Neural cell (in vitro differentiated cells): ENCODE results near the gene ALDH1A3. TPM values are rescaled to one million over a fixed set of nuclear protein-coding genes. Genes with fewer than 3 reads are reported as not detected.

Experiments used
- H2AFZ ChIP-seq: fragments of 200-600, 300-800 bp; sonication (generic), shearing (Covaris generic); 2 replicates; pipeline ENCODE4 v1.6.0; 2014; ENCODE audit warnings: low read depth, mild to moderate bottlenecking, antibody characterized with exemption, low read length, moderate library complexity
- H3F3A ChIP-seq: fragments of 200-600 bp; shearing (Covaris generic); 2 replicates; pipeline ENCODE4 v1.6.1; 2016; ENCODE audit warnings: mild to moderate bottlenecking, moderate library complexity, mixed read lengths, antibody characterized with exemption, low read length; ENCODE audit not compliant: insufficient read depth, poor library complexity, severe bottlenecking
- H3K27ac ChIP-seq: fragments of 200-600, 300-800 bp; sonication (generic), shearing (Covaris generic); 2 replicates; pipeline ENCODE4 v1.5.1; 2014; ENCODE audit warnings: mild to moderate bottlenecking, low read length, moderate library complexity
- H3K27me3 ChIP-seq: fragments of 300-800, 200-600 bp; sonication (generic), shearing (Covaris generic); 2 replicates; pipeline ENCODE4 v1.6.0; 2014; ENCODE audit warnings: mild to moderate bottlenecking, low read depth, low read length, moderate library complexity; ENCODE audit not compliant: insufficient read depth
- H3K36me3 ChIP-seq: fragments of 300-800, 200-600 bp; sonication (generic), shearing (Covaris generic); 2 replicates; pipeline ENCODE4 v1.5.1; 2014; ENCODE audit warnings: mild to moderate bottlenecking, antibody characterized with exemption, low read length, moderate library complexity; ENCODE audit not compliant: insufficient read depth
- H3K4me2 ChIP-seq: fragments of 300-800, 200-600 bp; sonication (generic), shearing (Covaris generic); 2 replicates; pipeline ENCODE4 v1.6.0; 2014; ENCODE audit warnings: mild to moderate bottlenecking, low read length
- H3K4me3 ChIP-seq: fragments of 300-800, 200-600 bp; sonication (generic), shearing (Covaris generic); 2 replicates; pipeline ENCODE4 v1.5.1; 2014; ENCODE audit warnings: mild to moderate bottlenecking, low read length, moderate library complexity
- H3K79me2 ChIP-seq: fragments of 200-600 bp; shearing (Covaris generic); replicated peaks from 2 replicates; pipeline ENCODE4 v1.6.0; 2014; ENCODE audit warnings: mild to moderate bottlenecking, low read length, moderate library complexity; ENCODE audit not compliant: insufficient read depth
- H3K9ac ChIP-seq: fragments of 300-800, 200-600 bp; sonication (generic), shearing (Covaris generic); 2 replicates; pipeline ENCODE4 v1.6.1; 2016; ENCODE audit warnings: mild to moderate bottlenecking, low read length, mixed read lengths
- H3K9me2 ChIP-seq: fragments of 200-600 bp; shearing (Covaris generic); 2 replicates; pipeline ENCODE4 v1.6.1; 2016; ENCODE audit warnings: mild to moderate bottlenecking, low read length, mixed read lengths; ENCODE audit not compliant: insufficient read depth
- H3K9me3 ChIP-seq: fragments of 200-600, 300-800 bp; sonication (generic), shearing (Covaris generic); 2 replicates; pipeline ENCODE4 v1.6.1; 2016; ENCODE audit warnings: mild to moderate bottlenecking, mixed run types, low read length, moderate library complexity, mixed read lengths
- H4K20me1 ChIP-seq: fragments of 200-600 bp; shearing (Covaris generic); 2 replicates; pipeline ENCODE4 v1.6.1; 2016; ENCODE audit warnings: mild to moderate bottlenecking, mixed run types; ENCODE audit not compliant: insufficient read depth
- EP300 ChIP-seq: fragments of 450-650 bp; conservative IDR thresholded peaks from 2 replicates; pipeline ENCODE4 v1.6.1; 2014; ENCODE audit warnings: antibody characterized with exemption, mild to moderate bottlenecking, moderate library complexity; ENCODE audit not compliant: poor library complexity, severe bottlenecking
- EZH2 ChIP-seq: fragments of 200-600, 300-800 bp; shearing (Covaris generic), sonication (generic); IDR thresholded peaks from 2 replicates; pipeline ENCODE4 v1.6.1; 2014; ENCODE audit warnings: antibody characterized with exemption, low read length, borderline replicate concordance, mild to moderate bottlenecking; ENCODE audit not compliant: insufficient read depth, poor library complexity, severe bottlenecking
- MXI1 ChIP-seq: fragments of 450-650 bp; conservative IDR thresholded peaks from 2 replicates; pipeline ENCODE4 v1.6.1; 2014; ENCODE audit warnings: antibody characterized with exemption, mild to moderate bottlenecking; ENCODE audit not compliant: poor library complexity, severe bottlenecking
- POLR2AphosphoS5 ChIP-seq: IDR thresholded peaks from 2 replicates; pipeline ENCODE4 v1.6.1; 2012
- RAD21 ChIP-seq: fragments of 450-650 bp; conservative IDR thresholded peaks from 2 replicates; pipeline ENCODE4 v1.6.1; 2014; ENCODE audit warnings: antibody characterized with exemption, mild to moderate bottlenecking, moderate library complexity
- SMC3 ChIP-seq: fragments of 450-650 bp; conservative IDR thresholded peaks from 2 replicates; pipeline ENCODE4 v1.6.1; 2014; ENCODE audit warnings: antibody characterized with exemption, mild to moderate bottlenecking, moderate library complexity; ENCODE audit not compliant: poor library complexity
- TAF1 ChIP-seq: IDR thresholded peaks from 2 replicates; pipeline ENCODE4 v1.6.1; 2012; ENCODE audit warnings: low read depth
- polyA plus RNA-seq: library from polyadenylated mRNA; depleted of rRNA; stranded (reverse); fragments of >200 nt; gene quantifications from 2 replicates; pipeline ENCODE4 v1.2.3, GENCODE V29; 2014
- TF ChIP-seq, protein P1 (sequence below): fragments of 450-650 bp; IDR thresholded peaks from 2 replicates; pipeline ENCODE4 v1.5.1; 2014; ENCODE audit warnings: antibody characterized with exemption, mild to moderate bottlenecking, moderate library complexity; ENCODE audit not compliant: poor library complexity, severe bottlenecking
- TF ChIP-seq, protein P2 (sequence below): IDR thresholded peaks from 2 replicates; pipeline ENCODE4 v1.6.1; 2012; ENCODE audit warnings: borderline replicate concordance

Gene ALDH1A3
- polyA plus RNA-seq, 1 donor from 2014 or later: 0.06 TPM

DNA sequence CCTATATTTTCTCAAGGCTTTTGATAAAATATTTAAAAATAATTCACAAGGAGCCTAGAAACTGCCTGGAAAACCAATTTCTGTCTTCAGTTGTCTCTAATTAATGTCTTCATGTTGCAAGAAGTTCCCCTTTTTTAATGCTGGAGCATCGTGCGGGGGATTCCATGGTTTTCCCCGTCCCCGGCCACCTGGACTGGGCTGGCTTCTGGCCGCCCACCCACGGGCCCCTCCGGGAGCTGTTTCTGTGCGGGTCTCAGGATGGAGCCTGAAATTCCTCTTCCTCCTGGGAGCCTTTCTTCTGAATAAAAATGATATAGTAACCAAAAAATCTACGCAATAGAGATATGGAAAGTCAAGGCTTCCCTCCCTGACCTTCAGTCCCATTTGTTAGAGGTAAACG is 31.5 kb downstream of the ALDH1A3 start (continued):
- TF ChIP-seq TAF1: no peak

DNA sequence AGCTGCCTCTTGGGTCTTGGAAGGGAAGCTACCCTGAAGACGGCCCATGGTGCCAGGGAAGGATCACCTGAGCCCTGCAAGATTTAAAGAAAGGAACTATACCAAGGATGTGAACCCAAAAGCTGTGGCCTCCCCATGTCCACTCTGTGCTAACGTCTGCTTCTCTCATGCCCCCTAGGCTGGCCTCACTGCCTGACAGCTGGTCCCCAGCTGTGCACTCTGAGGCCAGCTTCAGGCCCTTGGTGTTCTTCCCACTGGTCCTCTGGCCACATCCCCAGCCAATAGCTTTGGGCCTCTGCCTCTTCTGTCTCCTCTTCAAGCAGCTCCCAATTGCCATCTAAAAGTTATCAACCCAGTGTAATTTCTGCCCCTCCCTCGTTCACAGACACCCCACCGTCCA is 34.3 kb downstream of the ALDH1A3 start:
- Histone ChIP-seq H2AFZ (no peak overlapping the region), H3K27me3 (peaks cover 26% of the 10 kb centered on the region), H3K9me3 (no peaks in the 10 kb centered on the region), H3K27ac (no peak overlapping the region), H3F3A (no peaks in the 10 kb centered on the region), H3K4me2 (no peak overlapping the region), H3K9me2 (no peaks in the 10 kb centered on the region), H4K20me1 (no peaks in the 10 kb centered on the region), H3K79me2 (no peaks in the 10 kb centered on the region), H3K9ac (no peak overlapping the region), H3K36me3 (no peaks in the 10 kb centered on the region), H3K4me3 (no peak overlapping the region)
- TF ChIP-seq TAF1 (no peak), SMC3 (no peak), POLR2AphosphoS5 (no peak), RAD21 (no peak), EP300 (no peak), EZH2 (no peak)

DNA sequence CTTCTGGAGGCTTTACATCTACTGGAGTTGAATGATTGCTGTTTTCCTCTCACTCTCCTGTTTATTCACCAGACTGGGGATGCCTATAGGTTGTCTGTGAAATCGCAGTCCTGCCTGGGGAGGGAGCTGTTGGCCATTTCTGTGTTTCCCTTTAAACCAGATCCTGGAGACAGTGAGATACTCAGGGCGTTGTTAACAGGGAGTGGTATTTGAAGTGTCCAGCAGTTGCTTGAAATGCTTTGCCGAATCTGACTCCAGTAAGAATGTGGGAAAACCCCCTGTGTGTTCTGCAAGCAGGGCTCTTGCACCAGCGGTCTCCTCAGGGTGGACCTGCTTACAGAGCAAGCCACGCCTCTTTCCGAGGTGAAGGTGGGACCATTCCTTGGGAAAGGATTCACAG is 35.2 kb downstream of the ALDH1A3 start:
- Histone ChIP-seq H3F3A (no peaks in the 10 kb centered on the region), H3K79me2 (no peaks in the 10 kb centered on the region), H2AFZ (no peak overlapping the region), H3K27ac (no peak overlapping the region), H3K9ac (no peak overlapping the region), H3K9me2 (no peaks in the 10 kb centered on the region), H3K4me2 (no peak overlapping the region), H3K9me3 (no peaks in the 10 kb centered on the region), H3K36me3 (no peaks in the 10 kb centered on the region), H3K4me3 (no peak overlapping the region), H4K20me1 (no peaks in the 10 kb centered on the region), H3K27me3 (peaks cover 32% of the 10 kb centered on the region)
- TF ChIP-seq EP300: no peak
- no peak for TF ChIP-seq MXI1
- TF ChIP-seq, protein P1, sequence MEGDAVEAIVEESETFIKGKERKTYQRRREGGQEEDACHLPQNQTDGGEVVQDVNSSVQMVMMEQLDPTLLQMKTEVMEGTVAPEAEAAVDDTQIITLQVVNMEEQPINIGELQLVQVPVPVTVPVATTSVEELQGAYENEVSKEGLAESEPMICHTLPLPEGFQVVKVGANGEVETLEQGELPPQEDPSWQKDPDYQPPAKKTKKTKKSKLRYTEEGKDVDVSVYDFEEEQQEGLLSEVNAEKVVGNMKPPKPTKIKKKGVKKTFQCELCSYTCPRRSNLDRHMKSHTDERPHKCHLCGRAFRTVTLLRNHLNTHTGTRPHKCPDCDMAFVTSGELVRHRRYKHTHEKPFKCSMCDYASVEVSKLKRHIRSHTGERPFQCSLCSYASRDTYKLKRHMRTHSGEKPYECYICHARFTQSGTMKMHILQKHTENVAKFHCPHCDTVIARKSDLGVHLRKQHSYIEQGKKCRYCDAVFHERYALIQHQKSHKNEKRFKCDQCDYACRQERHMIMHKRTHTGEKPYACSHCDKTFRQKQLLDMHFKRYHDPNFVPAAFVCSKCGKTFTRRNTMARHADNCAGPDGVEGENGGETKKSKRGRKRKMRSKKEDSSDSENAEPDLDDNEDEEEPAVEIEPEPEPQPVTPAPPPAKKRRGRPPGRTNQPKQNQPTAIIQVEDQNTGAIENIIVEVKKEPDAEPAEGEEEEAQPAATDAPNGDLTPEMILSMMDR: no peak
- no peak for TF ChIP-seq RAD21
- TF ChIP-seq, protein P2, sequence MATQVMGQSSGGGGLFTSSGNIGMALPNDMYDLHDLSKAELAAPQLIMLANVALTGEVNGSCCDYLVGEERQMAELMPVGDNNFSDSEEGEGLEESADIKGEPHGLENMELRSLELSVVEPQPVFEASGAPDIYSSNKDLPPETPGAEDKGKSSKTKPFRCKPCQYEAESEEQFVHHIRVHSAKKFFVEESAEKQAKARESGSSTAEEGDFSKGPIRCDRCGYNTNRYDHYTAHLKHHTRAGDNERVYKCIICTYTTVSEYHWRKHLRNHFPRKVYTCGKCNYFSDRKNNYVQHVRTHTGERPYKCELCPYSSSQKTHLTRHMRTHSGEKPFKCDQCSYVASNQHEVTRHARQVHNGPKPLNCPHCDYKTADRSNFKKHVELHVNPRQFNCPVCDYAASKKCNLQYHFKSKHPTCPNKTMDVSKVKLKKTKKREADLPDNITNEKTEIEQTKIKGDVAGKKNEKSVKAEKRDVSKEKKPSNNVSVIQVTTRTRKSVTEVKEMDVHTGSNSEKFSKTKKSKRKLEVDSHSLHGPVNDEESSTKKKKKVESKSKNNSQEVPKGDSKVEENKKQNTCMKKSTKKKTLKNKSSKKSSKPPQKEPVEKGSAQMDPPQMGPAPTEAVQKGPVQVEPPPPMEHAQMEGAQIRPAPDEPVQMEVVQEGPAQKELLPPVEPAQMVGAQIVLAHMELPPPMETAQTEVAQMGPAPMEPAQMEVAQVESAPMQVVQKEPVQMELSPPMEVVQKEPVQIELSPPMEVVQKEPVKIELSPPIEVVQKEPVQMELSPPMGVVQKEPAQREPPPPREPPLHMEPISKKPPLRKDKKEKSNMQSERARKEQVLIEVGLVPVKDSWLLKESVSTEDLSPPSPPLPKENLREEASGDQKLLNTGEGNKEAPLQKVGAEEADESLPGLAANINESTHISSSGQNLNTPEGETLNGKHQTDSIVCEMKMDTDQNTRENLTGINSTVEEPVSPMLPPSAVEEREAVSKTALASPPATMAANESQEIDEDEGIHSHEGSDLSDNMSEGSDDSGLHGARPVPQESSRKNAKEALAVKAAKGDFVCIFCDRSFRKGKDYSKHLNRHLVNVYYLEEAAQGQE: no peak
- TF ChIP-seq SMC3: no peak
- TF ChIP-seq POLR2AphosphoS5: no peak
- TF ChIP-seq TAF1: no peak
- TF ChIP-seq EZH2: no peak
